NCI-H146 treated with DMSO at 0.1 percent for 48 hours (cell line): Measurements from ENCODE around the gene PAPLN.

Experiments used
- DNase-seq: peaks from one replicate; lab custom pipeline; 2025; ENCODE audit not compliant: unreplicated experiment; lab: John Stamatoyannopoulos, UW

The PAPLN gene

DNA sequence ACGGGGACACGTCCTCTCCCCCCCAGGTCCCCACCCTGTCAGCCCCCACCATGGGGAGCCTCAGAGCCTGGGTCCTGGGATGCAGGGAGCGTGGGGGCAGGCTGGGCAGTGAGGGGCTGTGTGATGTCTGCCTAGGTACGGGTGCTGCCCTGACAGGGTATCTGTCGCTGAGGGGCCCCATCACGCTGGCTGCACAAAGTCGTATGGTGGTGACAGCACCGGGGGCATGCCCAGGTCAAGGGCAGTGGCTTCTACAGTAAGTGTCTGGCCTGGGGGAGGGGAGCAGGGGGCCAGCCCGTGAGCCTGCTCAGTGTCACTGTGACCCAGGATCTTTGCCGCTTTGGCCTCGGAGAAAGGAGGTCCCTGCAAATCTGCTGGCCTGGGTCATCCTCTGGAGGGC lies 23.3 kb downstream of the PAPLN start:
- no peak for DNase-seq

GRCh38 chr14:73261075-73261474 lies 23.8 kb downstream of the PAPLN start:
- no peak for DNase-seq

GRCh38 chr14:73261520-73262426 lies 24.5 kb downstream of the PAPLN start:
- DNase-seq = no peak

DNA sequence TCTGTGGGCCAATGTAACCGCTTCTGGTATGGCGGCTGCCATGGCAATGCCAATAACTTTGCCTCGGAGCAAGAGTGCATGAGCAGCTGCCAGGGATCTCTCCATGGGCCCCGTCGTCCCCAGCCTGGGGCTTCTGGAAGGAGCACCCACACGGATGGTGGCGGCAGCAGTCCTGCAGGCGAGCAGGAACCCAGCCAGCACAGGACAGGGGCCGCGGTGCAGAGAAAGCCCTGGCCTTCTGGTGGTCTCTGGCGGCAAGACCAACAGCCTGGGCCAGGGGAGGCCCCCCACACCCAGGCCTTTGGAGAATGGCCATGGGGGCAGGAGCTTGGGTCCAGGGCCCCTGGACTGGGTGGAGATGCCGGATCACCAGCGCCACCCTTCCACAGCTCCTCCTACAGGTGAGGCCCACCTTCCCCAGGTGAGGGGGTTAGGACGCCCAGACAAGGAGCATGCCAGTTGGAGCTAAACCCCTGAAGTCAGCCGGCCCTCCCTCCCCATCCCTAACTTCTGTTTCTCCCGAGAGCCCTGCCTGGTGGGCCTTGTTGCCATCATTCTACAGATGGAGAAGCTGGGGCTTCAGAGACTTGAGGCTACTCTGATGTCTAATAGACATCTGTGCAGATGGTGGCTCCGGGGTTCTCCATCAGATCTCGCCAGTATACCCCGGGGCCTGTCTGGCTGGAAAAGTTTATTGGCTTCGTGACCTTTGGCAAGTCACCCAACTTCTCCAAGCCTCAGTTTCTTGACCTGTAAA lies 25.3 kb downstream of the PAPLN start:
- no peak for DNase-seq

- no peak for DNase-seq
Measured at GRCh38 chr14:73263606-73264005, 26.3 kb downstream of the PAPLN start.

- no peak for DNase-seq
Measured at GRCh38 chr14:73264080-73264884, 27.0 kb downstream of the PAPLN start.

DNA sequence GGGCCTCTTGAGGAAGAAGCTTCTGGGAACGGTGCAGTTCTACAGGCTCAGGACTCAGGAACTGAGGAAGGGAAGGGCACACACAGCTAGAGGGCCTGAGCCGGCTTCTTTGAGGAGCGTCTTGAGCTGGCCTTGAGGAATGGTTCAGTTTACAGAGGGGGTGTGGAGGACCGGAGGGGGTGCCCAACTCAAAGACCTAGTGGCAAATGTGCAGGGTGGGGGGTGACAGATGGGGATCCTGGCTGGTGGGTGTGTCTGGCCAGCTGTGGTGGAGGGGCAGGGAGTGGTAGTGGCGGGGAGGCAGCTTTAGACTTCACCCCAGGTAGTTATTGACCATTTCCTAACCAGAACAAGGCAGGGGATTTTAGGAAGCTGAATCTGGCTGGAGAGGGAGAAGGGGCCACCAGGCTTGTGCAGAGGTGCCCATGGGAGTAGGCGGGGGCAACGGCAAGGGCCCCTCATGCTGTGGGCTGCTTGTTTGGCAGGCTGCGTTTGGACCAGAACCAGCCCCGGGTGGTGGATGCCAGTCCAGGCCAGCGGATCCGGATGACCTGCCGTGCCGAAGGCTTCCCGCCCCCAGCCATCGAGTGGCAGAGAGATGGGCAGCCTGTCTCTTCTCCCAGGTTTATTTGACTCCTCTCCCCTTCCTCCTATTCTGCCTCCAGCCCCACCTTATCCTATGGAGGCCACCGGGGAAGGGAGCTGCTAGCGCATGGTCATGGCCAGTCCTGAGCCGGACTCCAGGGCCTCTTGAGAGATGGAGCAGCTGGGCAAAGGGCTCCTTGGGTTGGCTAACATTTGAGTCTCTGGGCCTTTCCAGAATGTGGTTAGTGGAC lies 27.8 kb downstream of the PAPLN start:
- DNase-seq = no peak

DNA sequence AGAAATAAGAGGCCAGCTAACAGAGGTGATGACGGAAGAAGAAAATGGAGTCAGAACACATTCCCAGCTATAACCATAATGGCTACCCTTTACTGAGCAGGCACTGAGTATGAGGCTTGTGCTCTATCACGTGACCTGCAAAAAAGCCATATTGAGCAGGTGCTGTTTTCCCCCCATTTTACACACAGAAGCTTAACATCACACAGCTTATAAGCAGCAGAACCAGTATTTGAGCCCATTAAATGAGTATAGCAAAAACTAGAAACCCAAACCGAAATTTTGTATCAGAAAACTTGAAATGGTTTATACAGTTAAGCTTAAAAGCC lies 28.4 kb downstream of the PAPLN start:
- DNase-seq = no peak

DNA sequence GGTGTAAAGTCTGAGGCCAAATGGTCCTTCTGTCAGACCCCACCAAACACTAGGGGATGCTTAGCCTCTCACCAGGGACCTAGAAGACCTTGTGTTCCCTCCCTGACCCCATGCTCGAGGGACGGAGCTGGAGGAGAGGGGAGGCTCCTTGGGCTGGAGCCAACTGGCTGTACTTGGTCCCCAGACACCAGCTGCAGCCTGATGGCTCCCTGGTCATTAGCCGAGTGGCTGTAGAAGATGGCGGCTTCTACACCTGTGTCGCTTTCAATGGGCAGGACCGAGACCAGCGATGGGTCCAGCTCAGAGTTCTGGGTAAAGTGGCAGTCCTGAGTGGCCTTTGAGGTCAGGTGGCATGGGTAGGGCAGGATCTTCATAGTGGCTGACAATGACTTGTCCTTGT lies 29.0 kb downstream of the PAPLN start:
- DNase-seq = no peak

DNA sequence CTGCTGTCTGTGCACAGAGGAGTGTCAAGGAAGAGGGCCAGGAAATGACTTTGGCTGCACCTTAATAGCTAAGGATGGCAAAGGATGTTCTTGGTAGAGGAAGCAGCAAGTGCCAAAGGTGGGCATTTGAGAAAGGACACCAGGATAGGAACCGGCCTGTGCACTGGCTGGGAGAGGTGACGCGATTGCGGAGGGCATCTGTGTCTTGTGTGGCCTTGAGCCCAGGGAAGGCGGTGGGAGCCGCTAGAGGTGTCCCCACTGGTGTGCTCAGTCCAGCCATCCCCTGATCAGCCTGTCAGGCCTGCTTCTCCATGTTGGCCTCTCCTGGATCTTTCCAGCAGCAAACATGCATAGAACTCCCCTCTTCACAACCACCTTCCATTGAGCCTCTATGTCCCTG lies 30.2 kb downstream of the PAPLN start:
- DNase-seq = no peak

DNA sequence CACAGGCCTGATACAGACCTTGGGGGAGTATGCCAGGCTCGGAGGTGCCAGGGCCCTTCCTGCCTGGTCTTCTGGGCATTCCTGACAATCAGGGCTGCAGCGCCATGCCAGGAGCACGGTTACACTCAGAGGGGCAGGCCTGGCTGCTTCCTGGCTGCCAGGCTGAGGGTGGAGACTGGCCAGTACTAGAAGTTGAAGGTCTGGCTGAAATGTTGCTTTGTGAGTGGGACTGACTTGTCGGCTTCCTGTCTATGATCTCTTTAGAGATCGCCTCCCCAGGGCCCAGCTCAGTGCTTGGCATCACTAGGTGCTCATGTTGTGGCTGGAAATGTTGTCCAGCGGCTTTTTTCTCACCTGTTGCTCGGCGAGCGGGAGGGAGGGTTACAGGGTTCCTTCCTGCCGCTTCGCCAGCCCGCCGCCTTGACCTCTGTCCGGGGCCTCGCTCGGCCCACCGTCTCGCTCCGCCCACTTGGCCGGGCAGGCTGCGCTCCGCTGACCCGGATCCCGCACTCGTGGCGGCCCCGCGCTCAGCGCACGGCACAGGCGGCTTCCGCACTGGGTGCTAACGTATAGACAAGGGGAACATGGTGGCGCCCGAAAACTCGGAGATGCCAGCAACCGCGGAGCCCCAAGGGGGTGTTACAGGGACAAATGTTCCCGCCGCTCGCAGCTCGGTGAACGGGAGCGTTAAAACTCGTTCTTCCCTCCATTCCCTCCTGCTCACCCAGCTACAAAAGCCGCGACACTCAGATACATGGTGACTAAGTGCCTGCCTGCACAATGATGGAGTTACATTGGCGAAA lies 32.6 kb downstream of the PAPLN start:
- no peak for DNase-seq

DNA sequence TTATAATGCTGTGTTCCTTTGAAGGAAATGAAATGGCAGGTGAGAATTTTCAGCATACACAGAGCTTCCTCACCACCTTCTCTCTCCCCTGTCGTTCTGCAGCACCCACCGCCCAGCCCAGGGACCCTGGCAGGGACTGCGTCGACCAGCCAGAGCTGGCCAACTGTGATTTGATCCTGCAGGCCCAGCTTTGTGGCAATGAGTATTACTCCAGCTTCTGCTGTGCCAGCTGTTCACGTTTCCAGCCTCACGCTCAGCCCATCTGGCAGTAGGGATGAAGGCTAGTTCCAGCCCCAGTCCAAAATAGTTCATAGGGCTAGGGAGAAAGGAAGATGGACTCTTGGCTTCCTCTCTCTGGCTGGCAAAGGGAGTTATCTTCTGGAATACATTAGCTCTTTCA lies 35.1 kb downstream of the PAPLN start:
- no peak for DNase-seq

DNA sequence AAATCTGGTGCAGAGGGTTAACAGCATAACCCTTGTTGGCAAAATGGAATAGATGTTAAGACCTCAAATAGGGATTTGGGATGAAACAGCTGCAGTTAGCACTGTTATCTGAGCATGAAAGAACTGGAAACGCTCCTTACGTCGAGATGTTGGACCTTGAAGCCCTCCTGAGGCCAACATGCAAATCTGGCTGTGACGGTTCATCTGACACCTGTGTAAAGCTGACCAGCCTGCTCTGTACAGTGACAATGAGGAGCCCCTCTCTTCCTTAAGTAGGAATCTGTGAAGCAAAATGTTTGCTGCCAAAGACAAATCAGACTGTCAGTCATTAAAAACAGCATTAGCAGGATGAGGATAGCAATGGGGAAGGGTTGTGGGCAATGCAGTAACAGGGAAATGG lies 36.5 kb downstream of the PAPLN start:
- DNase-seq = no peak

- DNase-seq = no peak
Measured at GRCh38 chr14:73276836-73277235, 39.5 kb downstream of the PAPLN start.

DNA sequence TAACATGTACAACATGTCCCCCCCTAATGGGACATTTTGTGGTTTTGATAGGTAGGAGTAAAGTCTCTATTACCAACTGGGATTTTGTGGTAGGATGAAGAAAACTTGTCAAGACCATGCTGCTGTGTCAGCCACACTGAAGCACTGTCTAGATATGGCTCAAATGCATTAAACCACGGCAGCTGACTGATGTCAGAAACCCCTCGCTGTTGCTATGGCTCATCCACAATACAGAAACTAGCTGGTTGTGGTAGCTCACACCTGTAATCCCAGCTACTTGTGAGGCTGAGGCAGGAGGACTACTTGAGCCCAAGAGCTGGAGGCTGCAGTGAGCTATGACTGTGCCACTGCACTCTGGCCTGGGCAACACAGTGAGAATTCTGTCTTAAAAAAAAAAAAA lies 40.1 kb downstream of the PAPLN start:
- DNase-seq = no peak

- no peak for DNase-seq
Measured at GRCh38 chr14:73280903-73281302, 43.6 kb downstream of the PAPLN start.

GRCh38 chr14:73283608-73284379 lies 46.5 kb downstream of the PAPLN start:
- no peak for DNase-seq

- no peak for DNase-seq
Measured at GRCh38 chr14:73285979-73286378, 48.7 kb downstream of the PAPLN start.

- DNase-seq = no peak
Measured at GRCh38 chr14:73286598-73286997, 49.3 kb downstream of the PAPLN start.
